Measurements from ENCODE around the gene MUC7.

Gene MUC7

DNA sequence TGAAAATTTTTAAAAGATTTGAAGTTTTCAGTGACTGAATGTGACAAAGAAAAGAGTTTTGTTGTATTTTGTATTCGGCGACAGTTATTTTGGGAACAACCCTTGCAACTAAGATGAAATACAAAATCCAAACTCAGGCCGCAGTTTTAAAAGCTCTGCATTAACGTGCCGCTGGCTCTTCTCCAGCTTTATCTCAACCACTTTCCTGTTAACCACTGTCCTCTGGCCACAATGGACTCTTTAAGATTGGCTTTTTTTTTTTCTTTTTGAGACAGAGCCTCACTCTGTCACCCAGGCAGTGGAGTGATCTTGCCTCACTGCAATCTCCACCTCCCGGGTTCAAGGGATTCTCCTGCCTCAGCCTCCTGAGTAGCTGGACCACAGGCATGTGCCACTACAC lies 24.2 kb downstream of the MUC7 start:
- TF ChIP-seq, protein P1, sequence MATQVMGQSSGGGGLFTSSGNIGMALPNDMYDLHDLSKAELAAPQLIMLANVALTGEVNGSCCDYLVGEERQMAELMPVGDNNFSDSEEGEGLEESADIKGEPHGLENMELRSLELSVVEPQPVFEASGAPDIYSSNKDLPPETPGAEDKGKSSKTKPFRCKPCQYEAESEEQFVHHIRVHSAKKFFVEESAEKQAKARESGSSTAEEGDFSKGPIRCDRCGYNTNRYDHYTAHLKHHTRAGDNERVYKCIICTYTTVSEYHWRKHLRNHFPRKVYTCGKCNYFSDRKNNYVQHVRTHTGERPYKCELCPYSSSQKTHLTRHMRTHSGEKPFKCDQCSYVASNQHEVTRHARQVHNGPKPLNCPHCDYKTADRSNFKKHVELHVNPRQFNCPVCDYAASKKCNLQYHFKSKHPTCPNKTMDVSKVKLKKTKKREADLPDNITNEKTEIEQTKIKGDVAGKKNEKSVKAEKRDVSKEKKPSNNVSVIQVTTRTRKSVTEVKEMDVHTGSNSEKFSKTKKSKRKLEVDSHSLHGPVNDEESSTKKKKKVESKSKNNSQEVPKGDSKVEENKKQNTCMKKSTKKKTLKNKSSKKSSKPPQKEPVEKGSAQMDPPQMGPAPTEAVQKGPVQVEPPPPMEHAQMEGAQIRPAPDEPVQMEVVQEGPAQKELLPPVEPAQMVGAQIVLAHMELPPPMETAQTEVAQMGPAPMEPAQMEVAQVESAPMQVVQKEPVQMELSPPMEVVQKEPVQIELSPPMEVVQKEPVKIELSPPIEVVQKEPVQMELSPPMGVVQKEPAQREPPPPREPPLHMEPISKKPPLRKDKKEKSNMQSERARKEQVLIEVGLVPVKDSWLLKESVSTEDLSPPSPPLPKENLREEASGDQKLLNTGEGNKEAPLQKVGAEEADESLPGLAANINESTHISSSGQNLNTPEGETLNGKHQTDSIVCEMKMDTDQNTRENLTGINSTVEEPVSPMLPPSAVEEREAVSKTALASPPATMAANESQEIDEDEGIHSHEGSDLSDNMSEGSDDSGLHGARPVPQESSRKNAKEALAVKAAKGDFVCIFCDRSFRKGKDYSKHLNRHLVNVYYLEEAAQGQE (IDR thresholded peaks at IDR 0.05; ENCODE audit: insufficient read depth in 1 of 2, low read depth in 2 of 2, low read length in 2 of 2): no peak

DNA sequence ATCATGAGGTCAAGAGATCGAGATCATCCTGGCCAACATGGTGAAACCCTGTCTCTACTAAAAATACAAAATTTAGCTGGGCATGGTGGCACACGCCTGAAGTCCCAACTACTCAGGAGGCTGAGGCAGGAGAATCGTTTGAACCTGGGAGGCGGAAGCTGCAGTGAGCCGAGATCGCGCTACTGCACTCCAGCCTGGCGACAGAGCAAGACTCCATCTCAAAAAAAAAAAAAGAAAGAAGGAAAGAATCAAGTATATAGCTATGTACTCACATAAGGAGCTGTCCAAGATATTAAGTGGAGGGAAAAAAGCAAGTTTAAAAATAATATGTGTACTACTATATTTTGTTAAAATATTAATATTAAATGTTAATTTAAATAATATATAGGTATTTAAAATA lies 29.8 kb downstream of the MUC7 start:
- TF ChIP-seq, protein P1 (IDR thresholded peaks at IDR 0.05; ENCODE audit: insufficient read depth in 1 of 2, low read depth in 2 of 2, low read length in 2 of 2): peak in 1 of 2 experiments; percentile 67; a peak in 2 of 4 replicates

DNA sequence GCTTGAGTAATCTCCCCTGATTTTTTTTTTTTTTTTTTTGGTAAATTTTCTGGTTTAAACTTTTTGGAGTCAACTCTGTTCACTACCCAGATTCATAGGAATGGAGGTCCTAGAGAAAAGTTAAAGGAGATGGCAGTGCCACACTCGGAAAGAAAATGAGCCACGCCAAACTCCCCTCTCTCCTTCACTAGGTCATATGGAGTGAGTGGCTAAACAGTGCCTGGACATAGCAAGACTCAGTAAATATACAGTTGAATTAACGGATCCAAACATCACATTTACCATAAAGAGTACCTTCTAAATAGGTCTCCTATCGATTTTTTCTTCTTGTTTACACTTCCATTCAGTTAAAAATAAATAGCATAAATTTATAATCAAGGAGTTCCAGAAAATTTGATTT lies 32.7 kb downstream of the MUC7 start:
- TF ChIP-seq, protein P1 (IDR thresholded peaks at IDR 0.05; ENCODE audit: insufficient read depth in 1 of 2, low read depth in 2 of 2, low read length in 2 of 2): no peak
- no peak for TF ChIP-seq SIN3A (IDR thresholded peaks at IDR 0.05; ENCODE audit: borderline replicate concordance, insufficient read depth, low read length)
- TF ChIP-seq TAF1 (IDR thresholded peaks at IDR 0.05; ENCODE audit: borderline replicate concordance, insufficient read depth, low read length): no peak
- TF ChIP-seq FOXP2 (optimal IDR thresholded peaks at IDR 0.05; ENCODE audit: borderline replicate concordance, extremely low read depth, extremely low read length, insufficient read depth): no peak
- no peak for TF ChIP-seq POLR2AphosphoS5 (IDR thresholded peaks at IDR 0.05; ENCODE audit: low read depth, low read length)

DNA sequence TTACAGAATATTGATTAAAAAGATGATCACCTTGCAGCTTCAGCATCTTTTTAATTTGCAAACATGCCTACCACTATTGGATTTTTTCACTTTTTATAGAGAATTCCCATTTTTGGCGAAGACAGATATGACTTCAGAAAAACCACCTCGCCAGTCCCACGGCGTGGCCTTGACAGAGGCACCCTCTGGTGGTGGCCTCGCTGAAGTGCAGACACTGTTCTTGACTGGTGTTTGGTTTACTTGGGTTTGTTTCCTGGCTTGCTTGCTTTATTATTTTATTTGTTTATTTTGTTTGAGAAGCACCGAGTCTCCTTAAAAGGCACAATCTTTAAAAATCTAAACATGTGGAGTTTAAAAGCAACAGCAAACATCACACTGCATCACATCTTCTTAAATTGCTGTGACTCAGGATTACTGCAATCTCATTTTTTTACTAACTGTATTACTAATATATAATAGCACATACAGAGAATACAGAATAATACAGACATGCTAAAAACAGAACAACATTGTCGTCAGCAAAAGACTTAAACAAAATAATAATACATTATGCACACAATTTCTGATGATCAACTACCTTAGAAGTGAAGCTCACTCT lies 33.3 kb downstream of the MUC7 start:
- TF ChIP-seq SIN3A (IDR thresholded peaks at IDR 0.05; ENCODE audit: borderline replicate concordance, insufficient read depth, low read length) (no peak), TAF1 (IDR thresholded peaks at IDR 0.05; ENCODE audit: borderline replicate concordance, insufficient read depth, low read length) (no peak), FOXP2 (optimal IDR thresholded peaks at IDR 0.05; ENCODE audit: borderline replicate concordance, extremely low read depth, extremely low read length, insufficient read depth) (no peak), POLR2AphosphoS5 (IDR thresholded peaks at IDR 0.05; ENCODE audit: low read depth, low read length) (no peak)
- TF ChIP-seq, protein P1 (IDR thresholded peaks at IDR 0.05; ENCODE audit: insufficient read depth in 1 of 2, low read depth in 2 of 2, low read length in 2 of 2): no peak

DNA sequence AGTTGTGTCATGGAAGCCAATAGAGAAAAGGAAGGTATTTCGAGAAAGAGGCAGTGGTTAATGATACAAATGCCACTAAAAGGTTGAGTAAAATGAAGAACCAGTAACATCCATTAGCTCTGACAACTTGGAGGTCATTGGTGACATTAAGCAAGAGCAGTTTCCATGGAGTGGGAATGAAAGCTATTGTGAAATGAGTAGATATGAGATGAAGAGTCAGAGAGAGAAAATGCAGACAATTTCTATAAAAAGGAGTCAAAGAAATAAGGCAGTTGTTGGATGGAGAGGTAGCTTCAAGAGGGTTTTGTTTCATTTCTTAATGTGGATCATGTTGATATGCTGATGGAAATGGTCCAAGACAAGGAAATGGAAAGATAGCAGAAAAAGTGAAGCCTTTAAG lies 36.8 kb downstream of the MUC7 start:
- no peak for TF ChIP-seq TAF1 (IDR thresholded peaks at IDR 0.05; ENCODE audit: borderline replicate concordance, insufficient read depth, low read length)
- TF ChIP-seq FOXP2 (optimal IDR thresholded peaks at IDR 0.05; ENCODE audit: borderline replicate concordance, extremely low read depth, extremely low read length, insufficient read depth): no peak
- TF ChIP-seq, protein P1 (IDR thresholded peaks at IDR 0.05; ENCODE audit: insufficient read depth in 1 of 2, low read depth in 2 of 2, low read length in 2 of 2): no peak
- TF ChIP-seq SIN3A (IDR thresholded peaks at IDR 0.05; ENCODE audit: borderline replicate concordance, insufficient read depth, low read length): no peak
- no peak for TF ChIP-seq POLR2AphosphoS5 (IDR thresholded peaks at IDR 0.05; ENCODE audit: low read depth, low read length)
